ENCODE results near the gene C12orf43.

The C12orf43 gene

DNA sequence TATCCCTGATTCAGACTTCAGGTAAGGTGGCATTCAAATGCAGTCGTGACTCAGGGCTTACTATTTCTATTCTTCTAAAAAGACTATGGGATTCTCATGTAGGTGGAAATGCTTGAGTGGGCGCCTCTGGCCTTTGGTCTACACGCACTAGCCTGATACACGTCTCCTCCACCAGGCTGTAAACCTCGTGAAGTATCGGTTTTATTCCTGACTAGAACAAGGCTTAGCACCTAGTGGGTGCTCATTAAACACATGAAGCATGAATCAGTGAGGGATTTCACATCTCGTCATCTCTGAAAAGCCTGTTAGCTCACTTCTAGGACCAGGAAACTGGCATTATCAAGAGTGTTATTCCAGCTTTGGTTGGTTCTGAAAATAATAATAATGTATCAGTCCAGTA lies 55.6 kb downstream of the C12orf43 start:
- no peak overlapping the region for H3K4me2 ChIP-seq (ENCODE audit: low read depth, low read length)

DNA sequence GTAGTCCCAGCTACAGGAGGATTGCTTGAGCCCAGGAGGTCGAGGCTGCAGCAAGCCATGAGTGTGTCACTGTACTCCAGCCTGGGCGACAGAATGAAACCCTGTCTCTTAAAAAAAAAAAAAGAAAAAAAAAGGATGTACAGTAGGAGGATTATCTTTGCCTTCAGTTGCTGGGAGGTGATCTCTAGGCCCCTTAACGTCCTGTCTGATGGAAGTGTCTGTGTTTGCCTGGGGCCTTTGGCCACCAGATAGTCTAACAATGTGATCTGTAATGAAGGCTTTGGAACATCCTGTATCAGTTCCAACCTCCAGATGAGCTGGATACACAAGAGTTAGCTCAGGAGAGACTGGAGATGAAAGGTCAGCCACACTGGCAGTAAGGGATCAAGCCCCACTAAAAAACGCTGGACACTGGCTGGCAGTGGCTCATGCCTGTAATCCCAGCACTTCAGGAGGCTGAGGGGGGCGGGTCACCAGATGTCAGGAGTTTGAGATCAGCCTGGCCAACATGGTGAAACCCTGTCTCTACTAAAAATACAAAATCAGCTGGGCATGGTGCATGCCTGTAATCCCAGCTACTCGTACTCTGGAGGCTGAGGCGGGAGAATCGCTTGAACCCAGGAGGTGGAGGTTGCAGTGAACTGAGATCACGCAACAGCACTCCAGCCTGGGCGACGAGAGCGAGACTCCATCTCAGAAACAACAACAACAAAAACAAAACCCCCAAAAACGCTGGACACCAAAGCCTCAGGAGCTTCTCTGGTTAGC lies 57.0 kb downstream of the C12orf43 start:
- no peak overlapping the region for H3K27ac ChIP-seq (ENCODE audit: low read length)
- no peaks in the 10 kb centered on the region for H3K36me3 ChIP-seq (replicated peaks; ENCODE audit: insufficient read depth, low read length)
- no peaks in the 10 kb centered on the region for H3F3A ChIP-seq (ENCODE audit: insufficient read depth, low read length)
- TF ChIP-seq EZH2phosphoT487 (IDR thresholded peaks at IDR 0.05; ENCODE audit: low read length) (no peak), EZH2 (optimal IDR thresholded peaks at IDR 0.05; ENCODE audit: low read depth, low read length) (no peak)
- TF ChIP-seq, protein P1, sequence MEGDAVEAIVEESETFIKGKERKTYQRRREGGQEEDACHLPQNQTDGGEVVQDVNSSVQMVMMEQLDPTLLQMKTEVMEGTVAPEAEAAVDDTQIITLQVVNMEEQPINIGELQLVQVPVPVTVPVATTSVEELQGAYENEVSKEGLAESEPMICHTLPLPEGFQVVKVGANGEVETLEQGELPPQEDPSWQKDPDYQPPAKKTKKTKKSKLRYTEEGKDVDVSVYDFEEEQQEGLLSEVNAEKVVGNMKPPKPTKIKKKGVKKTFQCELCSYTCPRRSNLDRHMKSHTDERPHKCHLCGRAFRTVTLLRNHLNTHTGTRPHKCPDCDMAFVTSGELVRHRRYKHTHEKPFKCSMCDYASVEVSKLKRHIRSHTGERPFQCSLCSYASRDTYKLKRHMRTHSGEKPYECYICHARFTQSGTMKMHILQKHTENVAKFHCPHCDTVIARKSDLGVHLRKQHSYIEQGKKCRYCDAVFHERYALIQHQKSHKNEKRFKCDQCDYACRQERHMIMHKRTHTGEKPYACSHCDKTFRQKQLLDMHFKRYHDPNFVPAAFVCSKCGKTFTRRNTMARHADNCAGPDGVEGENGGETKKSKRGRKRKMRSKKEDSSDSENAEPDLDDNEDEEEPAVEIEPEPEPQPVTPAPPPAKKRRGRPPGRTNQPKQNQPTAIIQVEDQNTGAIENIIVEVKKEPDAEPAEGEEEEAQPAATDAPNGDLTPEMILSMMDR (IDR thresholded peaks at IDR 0.05; ENCODE audit: low read length): no peak
- no peak overlapping the region for H3K9ac ChIP-seq (ENCODE audit: low read length)
- H3K9me2 ChIP-seq (replicated peaks; ENCODE audit: insufficient read depth, low read length): no peaks in the 10 kb centered on the region
- H3K4me1 ChIP-seq (ENCODE audit: low read length): no peaks in the 10 kb centered on the region
- H3K4me3 ChIP-seq (ENCODE audit: low read length): no peak overlapping the region
- no peaks in the 10 kb centered on the region for H3K9me3 ChIP-seq (replicated peaks; ENCODE audit: insufficient read depth, low read length)
- H3K79me2 ChIP-seq (ENCODE audit: low read length): no peaks in the 10 kb centered on the region
- H2AFZ ChIP-seq (ENCODE audit: low read length): no peak overlapping the region
- H3K27me3 ChIP-seq (replicated peaks; ENCODE audit: insufficient read depth, low read length): no peaks in the 10 kb centered on the region
- DNase-seq: no peak
- H4K20me1 ChIP-seq (ENCODE audit: insufficient read depth, low read length): no peaks in the 10 kb centered on the region
- H3K4me2 ChIP-seq (ENCODE audit: low read depth, low read length): no peak overlapping the region

More for the DNA sequence above, 55.6 kb downstream of the C12orf43 start:
- no peaks in the 10 kb centered on the region for H4K20me1 ChIP-seq (ENCODE audit: insufficient read depth, low read length)
- no peak overlapping the region for H3K4me3 ChIP-seq (ENCODE audit: low read length)
- no peaks in the 10 kb centered on the region for H3K4me1 ChIP-seq (ENCODE audit: low read length)
- no peaks in the 10 kb centered on the region for H3K79me2 ChIP-seq (ENCODE audit: low read length)
- no peaks in the 10 kb centered on the region for H3K27me3 ChIP-seq (replicated peaks; ENCODE audit: insufficient read depth, low read length)
- no peaks in the 10 kb centered on the region for H3F3A ChIP-seq (ENCODE audit: insufficient read depth, low read length)
- no peak overlapping the region for H3K9ac ChIP-seq (ENCODE audit: low read length)
- H3K9me3 ChIP-seq (replicated peaks; ENCODE audit: insufficient read depth, low read length): no peaks in the 10 kb centered on the region
- H3K9me2 ChIP-seq (replicated peaks; ENCODE audit: insufficient read depth, low read length): no peaks in the 10 kb centered on the region
- H3K27ac ChIP-seq (ENCODE audit: low read length): no peak overlapping the region
- DNase-seq: no peak
- TF ChIP-seq EZH2 (optimal IDR thresholded peaks at IDR 0.05; ENCODE audit: low read depth, low read length): no peak
- no peak for TF ChIP-seq EZH2phosphoT487 (IDR thresholded peaks at IDR 0.05; ENCODE audit: low read length)
- TF ChIP-seq, protein P1 (IDR thresholded peaks at IDR 0.05; ENCODE audit: low read length): no peak
- H3K36me3 ChIP-seq (replicated peaks; ENCODE audit: insufficient read depth, low read length): no peaks in the 10 kb centered on the region
- no peak overlapping the region for H2AFZ ChIP-seq (ENCODE audit: low read length)

DNA sequence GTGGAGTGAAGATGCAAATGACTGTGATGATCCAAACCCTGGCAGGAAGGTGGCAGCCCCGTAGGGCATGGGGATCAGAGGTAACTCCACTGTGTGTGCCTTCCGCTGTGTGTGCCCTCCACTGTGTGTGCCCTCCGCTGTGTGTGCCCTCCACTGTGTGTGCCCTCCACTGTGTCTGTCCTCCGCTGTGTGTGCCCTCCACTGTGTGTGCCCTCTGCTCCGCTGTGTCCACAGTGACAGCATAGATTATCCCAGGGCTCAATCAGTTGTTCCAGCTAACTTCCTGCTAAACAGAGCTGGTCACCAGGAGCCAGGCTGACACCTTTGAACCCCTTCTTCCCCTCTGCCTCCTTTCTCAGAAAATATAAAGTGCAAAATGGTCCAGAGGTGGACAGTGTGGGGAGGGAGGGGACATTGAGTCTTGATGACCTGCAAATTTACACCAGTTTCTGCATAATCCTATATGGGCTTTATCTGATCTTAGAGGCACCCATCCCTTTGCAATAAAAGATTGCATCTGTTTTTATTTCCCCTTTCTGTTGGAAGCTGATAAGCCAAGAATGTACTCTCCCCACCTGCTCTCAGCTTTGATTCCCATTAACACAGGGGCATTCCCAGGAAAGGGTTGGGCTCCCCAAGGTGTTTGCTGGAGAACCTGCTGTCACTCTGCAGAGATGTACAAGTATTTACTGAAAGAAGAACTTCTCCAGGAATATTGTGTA lies 59.5 kb downstream of the C12orf43 start:
- no peaks in the 10 kb centered on the region for H3K9me2 ChIP-seq (replicated peaks; ENCODE audit: insufficient read depth, low read length)
- H3F3A ChIP-seq (ENCODE audit: insufficient read depth, low read length): no peaks in the 10 kb centered on the region
- H3K27ac ChIP-seq (ENCODE audit: low read length): no peak overlapping the region
- H3K9me3 ChIP-seq (replicated peaks; ENCODE audit: insufficient read depth, low read length): no peaks in the 10 kb centered on the region
- H3K27me3 ChIP-seq (replicated peaks; ENCODE audit: insufficient read depth, low read length): no peaks in the 10 kb centered on the region
- no peak overlapping the region for H2AFZ ChIP-seq (ENCODE audit: low read length)
- no peak overlapping the region for H3K9ac ChIP-seq (ENCODE audit: low read length)
- H3K79me2 ChIP-seq (ENCODE audit: low read length): no peaks in the 10 kb centered on the region
- H3K4me3 ChIP-seq (ENCODE audit: low read length): no peak overlapping the region
- no peaks in the 10 kb centered on the region for H4K20me1 ChIP-seq (ENCODE audit: insufficient read depth, low read length)
- H3K4me2 ChIP-seq (ENCODE audit: low read depth, low read length): no peak overlapping the region
- no peaks in the 10 kb centered on the region for H3K36me3 ChIP-seq (replicated peaks; ENCODE audit: insufficient read depth, low read length)
- no peak for TF ChIP-seq EZH2phosphoT487 (IDR thresholded peaks at IDR 0.05; ENCODE audit: low read length)
- TF ChIP-seq, protein P1 (IDR thresholded peaks at IDR 0.05; ENCODE audit: low read length): no peak
- no peak for TF ChIP-seq EZH2 (optimal IDR thresholded peaks at IDR 0.05; ENCODE audit: low read depth, low read length)
- DNase-seq: no peak
- H3K4me1 ChIP-seq (ENCODE audit: low read length): no peaks in the 10 kb centered on the region
